ENCODE measurements around the gene CDON.

GRCh38 chr11:126025822-126026221 lies 36.8 kb downstream of the CDON start:
- TF ChIP-seq POLR2AphosphoS5 (IDR thresholded peaks at IDR 0.05; ENCODE audit: control insufficient read depth, insufficient read depth, low read depth, low read length) = no peak
- TF ChIP-seq CHD1 (IDR thresholded peaks at IDR 0.05; ENCODE audit: low read length) = no peak
- no peak for TF ChIP-seq POLR2A (conservative IDR thresholded peaks at IDR 0.05)
- TF ChIP-seq, protein P1, sequence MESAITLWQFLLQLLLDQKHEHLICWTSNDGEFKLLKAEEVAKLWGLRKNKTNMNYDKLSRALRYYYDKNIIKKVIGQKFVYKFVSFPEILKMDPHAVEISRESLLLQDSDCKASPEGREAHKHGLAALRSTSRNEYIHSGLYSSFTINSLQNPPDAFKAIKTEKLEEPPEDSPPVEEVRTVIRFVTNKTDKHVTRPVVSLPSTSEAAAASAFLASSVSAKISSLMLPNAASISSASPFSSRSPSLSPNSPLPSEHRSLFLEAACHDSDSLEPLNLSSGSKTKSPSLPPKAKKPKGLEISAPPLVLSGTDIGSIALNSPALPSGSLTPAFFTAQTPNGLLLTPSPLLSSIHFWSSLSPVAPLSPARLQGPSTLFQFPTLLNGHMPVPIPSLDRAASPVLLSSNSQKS (CRISPR knock-in tag; IDR thresholded peaks at IDR 0.05) = no peak
- no peak for TF ChIP-seq MIER1 (IDR thresholded peaks at IDR 0.05; ENCODE audit: low read depth)
- TF ChIP-seq SMAD3 (CRISPR knock-in tag; conservative IDR thresholded peaks at IDR 0.05) = no peak
- no peak for TF ChIP-seq CHD4 (IDR thresholded peaks at IDR 0.05; ENCODE audit: insufficient read depth, insufficient replicate concordance, low read depth, low read length, poor library complexity, severe bottlenecking)
